Left kidney (tissue), 8 donors: ENCODE measurements around the gene PXN. TPM values are rescaled to one million over a fixed set of nuclear protein-coding genes. Genes with fewer than 3 reads are reported as not detected.
A peak's percentile ranks its signal among the peaks of the same experiment; 100 is the strongest.

ENCODE experiments used
- DNase-seq: peaks from one replicate; pipeline ENCODE4 v3.0.0-alpha.2; 2013
- long read RNA-seq, 8 donors: transcript quantifications; one replicate each; lab custom pipeline, GENCODE V29; 2026
- polyA plus RNA-seq: library from polyadenylated mRNA; unstranded; fragments of 120-200 nt; gene quantifications from one replicate; pipeline ENCODE4 v1.2.1, GENCODE V29; 2013; ENCODE audit not compliant: insufficient read length

The PXN gene
- polyA plus RNA-seq = 59.8 TPM
- long read RNA-seq, donor 1, transcript PXN-204 (11 exons, 3,683 nt) = major isoform, 21 of 65 reads
- long read RNA-seq, donor 1, partial matches to known transcripts = 32 of 65 reads
- long read RNA-seq, donor 1, other reads (novel, unspliced or antisense) = 7 of 65 reads
- long read RNA-seq, donor 2, transcript PXN-204 (11 exons, 3,683 nt) = major isoform, 10 of 34 reads
- long read RNA-seq, donor 2, partial matches to known transcripts = 19 of 34 reads
- long read RNA-seq, donor 2, other reads (novel, unspliced or antisense) = 0 of 34 reads
- long read RNA-seq, donor 3, transcript PXN-204 (11 exons, 3,683 nt) = major isoform, 10 of 24 reads
- long read RNA-seq, donor 3, partial matches to known transcripts = 11 of 24 reads
- long read RNA-seq, donor 3, other reads (novel, unspliced or antisense) = 0 of 24 reads
- long read RNA-seq, donor 4 = 0 reads
- long read RNA-seq, donor 5, transcript PXN-204 (11 exons, 3,683 nt) = major isoform, 10 of 17 reads
- long read RNA-seq, donor 5, partial matches to known transcripts = 6 of 17 reads
- long read RNA-seq, donor 5, other reads (novel, unspliced or antisense) = 0 of 17 reads
- long read RNA-seq, donor 6, transcript PXN-204 (11 exons, 3,683 nt) = major isoform, 10 of 39 reads
- long read RNA-seq, donor 6, partial matches to known transcripts = 19 of 39 reads
- long read RNA-seq, donor 6, other reads (novel, unspliced or antisense) = 7 of 39 reads
- long read RNA-seq, donor 7, transcript PXN-204 (11 exons, 3,683 nt) = major isoform, 14 of 29 reads
- long read RNA-seq, donor 7, partial matches to known transcripts = 12 of 29 reads
- long read RNA-seq, donor 7, other reads (novel, unspliced or antisense) = 0 of 29 reads
- long read RNA-seq, donor 8, partial matches to known transcripts = 5 of 9 reads
- long read RNA-seq, donor 8, other reads (novel, unspliced or antisense) = 0 of 9 reads

- no peak for DNase-seq
Measured at GRCh38 chr12:120265473-120266179, at the start of gene PXN. TSS of gene PXN (minus strand) at chr12:120265730. CDS start at chr12:120265629, 101 bp downstream.

- no peak for DNase-seq
Measured at GRCh38 chr12:120314220-120314619, 48.7 kb upstream of the PXN start.

GRCh38 chr12:120301962-120302815 is 36.7 kb upstream of the PXN start, which contains the start of gene SIRT4:
TSS of gene SIRT4 (plus strand) at chr12:120302321. CDS start at chr12:120303562, 1,241 bp downstream.
- DNase-seq = peak; percentile 97

- DNase-seq = peak; percentile 82
Measured at GRCh38 chr12:120292661-120293531, 27.4 kb upstream of the PXN start, which contains the start of gene RNU4-1. TSS of gene RNU4-1 (minus strand) at chr12:120293237.

- no peak for DNase-seq
Measured at GRCh38 chr12:120292411-120292660, 26.8 kb upstream of the PXN start.

GRCh38 chr12:120290609-120291305 is 25.2 kb upstream of the PXN start:
- peak; percentile 27 for DNase-seq

GRCh38 chr12:120287491-120287890 is 22.0 kb upstream of the PXN start:
- DNase-seq = no peak

GRCh38 chr12:120286768-120287490 is 21.4 kb upstream of the PXN start:
- DNase-seq = no peak

- DNase-seq = no peak
Measured at GRCh38 chr12:120284381-120284780, 18.9 kb upstream of the PXN start.

- no peak for DNase-seq
Measured at GRCh38 chr12:120283318-120283717, 17.8 kb upstream of the PXN start.

- no peak for DNase-seq
Measured at GRCh38 chr12:120278137-120279069, 12.9 kb upstream of the PXN start.

GRCh38 chr12:120276734-120277133 is 11.2 kb upstream of the PXN start:
- DNase-seq = no peak

- DNase-seq = no peak
Measured at GRCh38 chr12:120267736-120268135, 2.2 kb upstream of the PXN start.

GRCh38 chr12:120266180-120266870 is 795 bp upstream of the PXN start:
- DNase-seq = no peak

GRCh38 chr12:120264904-120265472 is 542 bp downstream of the PXN start:
- DNase-seq = no peak

- no peak for DNase-seq
Measured at GRCh38 chr12:120264086-120264903, 1.2 kb downstream of the PXN start.
